Esophagus muscularis mucosa (tissue), 4 donors: ENCODE data around the gene ADAMTS18. TPM values are rescaled to one million over a fixed set of nuclear protein-coding genes. Genes with fewer than 3 reads are reported as not detected.
A peak's percentile ranks its signal among the peaks of the same experiment; 100 is the strongest.
"Not testable (repeated sequence)": the region's sequence is repeated elsewhere in the genome, so short reads cannot be mapped to it uniquely, and the experiment has no call there.

ENCODE experiments used
- DNase-seq: peaks from one replicate; pipeline ENCODE4 v3.0.0-alpha.2; 2017; ENCODE audit errors: extremely low spot score
- H3K27ac ChIP-seq, 4 donors: fragments of 200-600 bp; sonication (generic); replicated peaks in 1 of 4; 1 replicate in 3 of 4; 2 replicates in 1 of 4; pipeline ENCODE4 v1.5.1; 2016 to 2019; ENCODE audit warnings: mild to moderate bottlenecking in 1 of 4
- H3K27me3 ChIP-seq, 4 donors: fragments of 200-600 bp; sonication (generic); one replicate each; pipeline versions ENCODE4 v1.5.1 to v1.6.0; 2016 to 2019
- H3K36me3 ChIP-seq, 4 donors: fragments of 200-600 bp; sonication (generic); one replicate each; pipeline ENCODE4 v1.5.1; 2016 to 2019
- H3K4me1 ChIP-seq, 4 donors: fragments of 200-600 bp; sonication (generic); one replicate each; pipeline ENCODE4 v1.5.1; 2016 to 2019
- H3K4me3 ChIP-seq, 4 donors: fragments of 200-600 bp; sonication (generic); 1 replicate in 2 of 4; 2 replicates in 2 of 4; pipeline ENCODE4 v1.5.1; 2016 to 2019; ENCODE audit warnings: mild to moderate bottlenecking in 4 of 4, moderate library complexity in 1 of 4
- H3K9me3 ChIP-seq, 4 donors: fragments of 200-600 bp; sonication (generic); 1 replicate in 3 of 4; 2 replicates in 1 of 4; pipeline ENCODE4 v1.5.1; 2016 to 2019
- EP300 ChIP-seq: sonication (generic); formaldehyde crosslinking; IDR thresholded peaks from one replicate; pipeline ENCODE4 v1.6.1; 2017; ENCODE audit warnings: antibody characterized with exemption
- POLR2A ChIP-seq: fragments of 450-650 bp; IDR thresholded peaks from one replicate; pipeline ENCODE4 v1.6.1; 2017; ENCODE audit warnings: antibody characterized with exemption, moderate library complexity, mild to moderate bottlenecking, low read depth
- POLR2AphosphoS5 ChIP-seq, 2 donors: sonication (generic); formaldehyde crosslinking; IDR thresholded peaks; one replicate each; pipeline ENCODE4 v1.6.1; 2017; ENCODE audit warnings: antibody characterized with exemption in 2 of 2
- WGBS: methylation state at CpG from one replicate; pipeline ENCODE4 v1.1.5; 2018; 5-methylcytosine and 5-hydroxymethylcytosine counted together
- intact Hi-C: fragments of 100-400 bp; cut with DNase I; formaldehyde crosslinking; loops from one replicate; pipeline ENCODE4 v1.15.1; 2023
- total RNA-seq, 4 donors: library from RNA; depleted of rRNA; stranded (reverse); fragments of >200 nt; gene quantifications; one replicate each; pipeline versions ENCODE4 v1.1.0 to v1.2.1, GENCODE V29; 2016
- TF ChIP-seq, protein P1 (sequence below), 3 experiments: fragments of 200-600 bp in 2 of 3; fragments of 450-650 bp in 1 of 3; sonication (generic) in 2 of 3; IDR thresholded peaks; one replicate each; pipeline ENCODE4 v1.5.1; 2017 to 2019; ENCODE audit warnings: antibody characterized with exemption in 3 of 3, mild to moderate bottlenecking in 2 of 3, moderate library complexity in 1 of 3

The ADAMTS18 gene
- total RNA-seq, 4 donors from 2014 or later: 0.45 TPM; not detected in 3

DNA sequence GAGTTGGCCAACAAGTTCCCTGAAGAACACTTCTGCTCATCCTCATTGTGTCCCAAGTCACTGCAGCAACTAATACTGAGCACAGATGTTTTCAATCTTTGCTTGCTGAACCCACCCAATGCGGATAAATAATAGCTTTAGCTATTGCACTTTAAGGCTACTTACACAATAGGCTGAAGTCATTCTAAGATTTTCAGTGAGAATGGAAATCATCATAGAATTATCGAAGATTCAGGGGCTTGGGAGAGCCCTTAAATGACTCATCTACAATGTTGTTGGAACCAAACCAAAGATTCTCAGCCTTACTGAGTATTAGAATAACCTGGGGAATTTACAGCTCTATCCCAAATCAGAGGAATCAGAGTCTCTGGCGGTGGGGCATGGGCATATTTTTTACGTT, 184.4 kb downstream of the ADAMTS18 start:
- Histone ChIP-seq H3K4me3 (no peak overlapping the region), H3K27ac (no peak overlapping the region), H3K36me3 (no peaks in the 10 kb centered on the region), H3K9me3 (no peaks in the 10 kb centered on the region), H3K4me1 (no peaks in the 10 kb centered on the region), H3K27me3 (no peaks in the 10 kb centered on the region)
- no peak for TF ChIP-seq EP300
- TF ChIP-seq, protein P1, sequence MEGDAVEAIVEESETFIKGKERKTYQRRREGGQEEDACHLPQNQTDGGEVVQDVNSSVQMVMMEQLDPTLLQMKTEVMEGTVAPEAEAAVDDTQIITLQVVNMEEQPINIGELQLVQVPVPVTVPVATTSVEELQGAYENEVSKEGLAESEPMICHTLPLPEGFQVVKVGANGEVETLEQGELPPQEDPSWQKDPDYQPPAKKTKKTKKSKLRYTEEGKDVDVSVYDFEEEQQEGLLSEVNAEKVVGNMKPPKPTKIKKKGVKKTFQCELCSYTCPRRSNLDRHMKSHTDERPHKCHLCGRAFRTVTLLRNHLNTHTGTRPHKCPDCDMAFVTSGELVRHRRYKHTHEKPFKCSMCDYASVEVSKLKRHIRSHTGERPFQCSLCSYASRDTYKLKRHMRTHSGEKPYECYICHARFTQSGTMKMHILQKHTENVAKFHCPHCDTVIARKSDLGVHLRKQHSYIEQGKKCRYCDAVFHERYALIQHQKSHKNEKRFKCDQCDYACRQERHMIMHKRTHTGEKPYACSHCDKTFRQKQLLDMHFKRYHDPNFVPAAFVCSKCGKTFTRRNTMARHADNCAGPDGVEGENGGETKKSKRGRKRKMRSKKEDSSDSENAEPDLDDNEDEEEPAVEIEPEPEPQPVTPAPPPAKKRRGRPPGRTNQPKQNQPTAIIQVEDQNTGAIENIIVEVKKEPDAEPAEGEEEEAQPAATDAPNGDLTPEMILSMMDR (IDR thresholded peaks at IDR 0.05): no peak
- WGBS: 81% methylated on average over 4 of the region's 4 CpGs
- DNase-seq: no peak
- intact Hi-C loops: no loop called here

DNA sequence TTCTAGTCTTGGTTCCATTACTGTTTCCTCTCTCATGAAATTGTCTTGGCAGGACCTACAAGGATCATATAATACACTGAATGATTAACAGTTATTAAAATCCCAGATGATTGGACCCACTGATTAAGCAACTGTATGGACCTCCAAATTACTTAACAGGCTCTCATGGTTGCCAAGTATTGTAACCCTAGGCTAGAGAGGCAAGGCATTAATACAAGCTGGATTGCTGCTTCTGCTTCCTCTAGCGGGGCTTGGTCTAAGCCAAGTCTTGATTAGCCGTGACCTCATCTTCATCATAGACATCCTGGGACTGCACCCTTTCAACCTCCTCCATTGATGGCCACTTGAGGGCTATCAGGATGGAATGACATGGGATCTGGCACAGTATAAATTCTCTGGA, 188.7 kb downstream of the ADAMTS18 start:
- intact Hi-C loops: no loop called here
- H3K9me3 ChIP-seq: no peaks in the 10 kb centered on the region
- 61% methylated on average over 2 of the region's 2 CpGs for WGBS

DNA sequence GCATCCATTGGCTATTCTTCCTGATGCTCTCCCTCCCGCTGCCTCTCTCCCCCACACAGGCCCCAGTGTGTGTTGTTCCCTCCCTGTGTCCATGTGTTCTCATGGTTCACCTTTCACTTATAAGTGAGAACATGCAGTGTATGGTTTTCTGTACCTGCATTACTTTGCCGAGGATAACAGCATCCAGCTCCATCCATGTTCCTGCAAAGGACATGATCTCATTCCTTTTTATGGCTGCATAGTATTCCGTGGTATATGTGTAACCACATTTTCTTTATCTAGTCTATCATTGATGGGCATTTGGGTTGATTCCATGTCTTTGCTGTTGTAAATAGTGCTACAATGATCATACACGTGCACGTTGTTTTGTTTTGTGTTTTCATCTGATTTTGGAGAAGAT, 192.4 kb downstream of the ADAMTS18 start:
- H3K27ac ChIP-seq, intact Hi-C loops, H3K4me3 ChIP-seq, H3K36me3 ChIP-seq, H3K9me3 ChIP-seq, H3K4me1 ChIP-seq, DNase-seq, H3K27me3 ChIP-seq: not testable (repeated sequence)
- WGBS: 94% methylated on average over 5 of the region's 5 CpGs

More for the DNA sequence above, 188.7 kb downstream of the ADAMTS18 start:
- Histone ChIP-seq H3K4me3 (no peak overlapping the region), H3K27ac (no peak overlapping the region), H3K4me1 (no peaks in the 10 kb centered on the region), H3K36me3 (no peaks in the 10 kb centered on the region), H3K27me3 (no peaks in the 10 kb centered on the region)
- TF ChIP-seq, protein P1 (IDR thresholded peaks at IDR 0.05): no peak
- no peak for TF ChIP-seq EP300
- TF ChIP-seq POLR2AphosphoS5 (IDR thresholded peaks at IDR 0.05): no peak
- no peak for TF ChIP-seq POLR2A
- DNase-seq: no peak

DNA sequence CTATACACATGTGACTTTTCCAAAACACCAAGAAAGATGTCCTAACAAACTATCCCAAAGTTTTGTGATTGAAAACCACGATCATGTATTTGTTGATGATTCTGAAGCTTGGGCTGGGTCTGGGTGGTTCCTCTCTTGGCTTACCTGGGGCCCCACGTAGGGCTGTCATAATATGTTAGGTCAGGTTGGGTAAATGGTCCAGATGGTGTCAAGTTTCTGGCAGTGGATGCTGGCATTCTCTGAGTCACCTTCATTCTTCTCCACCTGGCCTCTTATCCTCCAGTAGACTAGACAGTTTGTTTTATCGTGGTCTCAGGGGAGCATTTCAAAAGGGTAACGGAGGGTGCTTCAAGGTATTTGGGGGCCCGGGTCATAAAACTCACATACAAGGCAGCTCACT, 196.2 kb downstream of the ADAMTS18 start:
- Histone ChIP-seq H3K4me3 (no peak overlapping the region), H3K4me1 (peaks cover 0 to 8% (median 7%) of the 10 kb centered on the region in 4 donors), H3K27me3 (peaks cover 0 to 12% (median 0%) of the 10 kb centered on the region in 4 donors), H3K36me3 (no peaks in the 10 kb centered on the region), H3K9me3 (no peaks in the 10 kb centered on the region), H3K27ac (no peak overlapping the region)
- intact Hi-C loops: loop anchor here (10.0 kb wide), 1 partner anchor 426 kb away; no protein-coding TSS in a partner anchor
- TF ChIP-seq EP300 (no peak), POLR2AphosphoS5 (IDR thresholded peaks at IDR 0.05) (no peak), POLR2A (no peak)
- TF ChIP-seq, protein P1 (IDR thresholded peaks at IDR 0.05): no peak
- no peak for DNase-seq
- 65% methylated on average over 5 of the region's 5 CpGs for WGBS

DNA sequence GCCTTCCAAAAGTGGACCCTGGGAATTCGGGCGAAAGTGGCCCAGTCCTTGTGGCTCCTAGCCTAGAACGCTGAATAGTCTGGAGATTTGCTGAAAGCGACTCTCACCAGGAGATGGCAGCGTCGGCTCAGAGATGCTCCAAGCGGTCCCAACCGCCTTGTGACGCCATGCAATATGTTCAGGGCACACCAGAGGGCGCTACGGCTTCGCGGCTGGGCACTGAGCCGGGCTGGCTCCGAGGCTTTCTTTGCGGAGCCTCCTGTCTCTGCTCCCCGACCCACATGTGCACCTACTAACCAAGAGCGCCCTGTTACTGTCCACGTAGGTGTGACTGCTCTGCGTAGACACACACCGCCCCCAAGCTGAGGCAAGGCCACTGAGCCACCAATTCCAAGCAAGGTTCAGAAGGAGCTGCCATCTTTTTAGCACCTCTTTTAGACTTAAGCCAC, 198.7 kb downstream of the ADAMTS18 start:
- Histone ChIP-seq H3K4me3 (peak overlapping the region in 1 of 4 donors; percentile 41), H3K36me3 (no peaks in the 10 kb centered on the region), H3K9me3 (no peaks in the 10 kb centered on the region), H3K4me1 (peaks cover 0 to 8% (median 7%) of the 10 kb centered on the region in 4 donors), H3K27ac (no peak overlapping the region), H3K27me3 (peaks cover 0 to 19% (median 0%) of the 10 kb centered on the region in 4 donors)
- TF ChIP-seq POLR2A (no peak), POLR2AphosphoS5 (IDR thresholded peaks at IDR 0.05) (peak in 1 of 2 donors; percentile 60), EP300 (no peak)
- TF ChIP-seq, protein P1 (IDR thresholded peaks at IDR 0.05): peak; percentile 97 to 98 (median 97)
- no peak for DNase-seq
- intact Hi-C loops: loop anchor here (2.0 to 10.0 kb wide), 2 partner anchors 347 to 429 kb away; no protein-coding TSS in a partner anchor
- WGBS: 0% methylated on average over 6 of the region's 21 CpGs
